T follicular helper cell (primary cell): ENCODE measurements around the gene SLCO2B1.
A peak's percentile ranks its signal among the peaks of the same experiment; 100 is the strongest.

ENCODE experiments used
- DNase-seq: peaks from one replicate; pipeline ENCODE4 v3.0.0-alpha.2; 2020; ENCODE audit warnings: low read depth

Gene SLCO2B1

DNA sequence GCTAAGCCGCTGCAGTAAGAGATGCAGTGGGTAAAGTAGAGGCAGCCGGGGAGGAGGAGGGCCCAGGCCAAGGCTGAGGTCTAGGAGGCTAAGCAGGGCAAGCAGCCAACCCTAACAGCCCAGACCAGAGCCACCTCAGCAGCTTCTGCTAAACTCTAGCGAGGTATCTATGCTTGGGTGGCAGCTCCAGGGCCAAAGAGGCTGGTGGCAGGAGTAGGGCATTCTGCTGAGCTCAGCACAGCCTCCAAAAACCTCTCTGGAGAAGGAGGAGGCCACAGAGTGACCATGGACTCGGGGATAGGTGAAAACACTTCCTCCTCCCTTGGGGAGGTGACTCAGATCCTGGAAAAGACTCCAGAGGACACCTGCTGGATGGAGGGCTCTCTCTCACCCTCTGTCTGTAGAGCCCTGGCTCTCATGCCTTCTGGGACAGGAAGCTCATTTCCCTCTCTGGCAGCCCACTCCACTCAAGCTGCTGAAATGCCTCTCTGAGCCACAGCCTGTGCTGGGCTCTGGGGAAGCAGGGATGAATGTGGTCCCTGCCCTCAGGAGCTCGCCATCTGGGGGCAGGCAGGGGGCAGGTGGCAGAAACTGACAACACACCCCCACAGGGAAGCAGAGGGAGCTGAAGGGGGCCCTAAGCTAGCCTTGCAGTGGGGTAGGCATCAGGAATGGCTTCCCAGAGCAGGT, 73.2 kb downstream of the SLCO2B1 start:
- no peak for DNase-seq

- no peak for DNase-seq
These were observed 74.9 kb downstream of the SLCO2B1 start for GRCh38 chr11:75225794-75226193.

DNA sequence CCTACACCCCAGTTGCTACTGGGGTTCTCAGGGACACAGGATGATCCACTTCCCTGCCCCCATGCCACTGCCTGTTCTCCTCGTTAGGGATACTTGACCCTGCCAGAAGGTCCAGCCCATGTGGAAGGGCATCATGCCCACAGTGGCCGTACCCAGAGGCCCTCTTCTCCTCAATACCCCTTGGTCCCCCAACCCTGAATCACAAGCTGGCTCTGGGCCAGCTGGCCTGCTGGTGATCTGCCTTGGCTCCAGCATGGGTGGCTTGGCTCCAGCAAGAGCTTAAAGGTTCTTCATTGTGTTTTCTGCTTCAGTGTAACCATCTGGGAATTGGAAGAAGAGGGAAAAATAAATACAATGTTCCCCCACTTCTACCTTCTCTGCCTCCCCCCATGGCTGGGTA, 78.6 kb downstream of the SLCO2B1 start:
- no peak for DNase-seq

GRCh38 chr11:75230621-75231020, 79.7 kb downstream of the SLCO2B1 start:
- DNase-seq = no peak

- no peak for DNase-seq
These were observed 82.9 kb downstream of the SLCO2B1 start for GRCh38 chr11:75233754-75234172.

GRCh38 chr11:75236062-75236461, 85.2 kb downstream of the SLCO2B1 start:
- no peak for DNase-seq

GRCh38 chr11:75237050-75237449, 86.1 kb downstream of the SLCO2B1 start:
- DNase-seq = no peak

DNA sequence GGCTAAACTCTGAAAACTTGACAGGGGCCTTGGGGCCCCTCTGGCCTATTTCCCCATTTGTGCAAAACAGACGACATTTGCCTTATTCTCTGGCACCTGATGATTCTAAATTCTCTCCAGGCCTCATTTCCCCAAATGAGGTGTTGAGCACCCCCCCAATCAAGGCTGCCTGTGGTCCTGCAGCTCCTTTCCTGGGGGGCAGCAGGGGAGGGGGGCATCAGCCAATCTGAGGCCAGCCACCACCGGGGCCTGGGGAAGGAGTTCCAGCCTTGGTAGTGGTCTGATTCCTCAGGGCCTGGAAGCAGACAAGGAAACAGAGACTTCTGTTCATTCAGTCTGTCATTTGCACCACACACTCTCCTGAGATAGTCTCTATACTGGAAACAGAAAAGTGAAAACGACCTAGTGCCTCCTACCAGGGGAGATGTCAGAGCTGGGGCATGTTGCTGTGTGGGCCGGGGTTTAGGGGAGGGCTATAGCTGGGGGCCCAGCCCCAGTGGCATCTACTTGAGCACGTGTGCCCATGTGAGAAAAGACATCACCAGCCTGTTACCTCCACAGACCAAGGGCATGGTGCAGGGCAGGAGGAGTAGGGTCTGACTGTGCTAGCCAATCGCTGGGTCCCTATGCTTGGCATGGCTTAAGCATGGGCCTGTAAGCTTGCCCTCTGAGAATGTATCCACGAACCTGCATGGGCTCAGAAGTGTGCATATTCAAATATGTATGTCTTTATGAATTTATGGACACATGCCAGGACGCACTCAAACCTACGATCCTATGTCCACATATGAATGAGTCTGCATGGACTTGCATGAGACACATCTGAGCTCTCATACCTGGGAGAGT, 87.9 kb downstream of the SLCO2B1 start:
- DNase-seq = no peak

- DNase-seq = no peak
These were observed 88.8 kb downstream of the SLCO2B1 start for GRCh38 chr11:75239531-75240290.

GRCh38 chr11:75240311-75241035, 89.6 kb downstream of the SLCO2B1 start, which contains the start of gene TPBGL:
Gene TPBGL, plus strand, starts transcription at chr11:75240774. Its CDS starts 276 bp downstream, at chr11:75241050.
- no peak for DNase-seq

- peak; percentile 77 for DNase-seq
These were observed 90.4 kb downstream of the SLCO2B1 start for GRCh38 chr11:75241036-75241905.

- no peak for DNase-seq
These were observed 91.2 kb downstream of the SLCO2B1 start for GRCh38 chr11:75241906-75242644.

DNA sequence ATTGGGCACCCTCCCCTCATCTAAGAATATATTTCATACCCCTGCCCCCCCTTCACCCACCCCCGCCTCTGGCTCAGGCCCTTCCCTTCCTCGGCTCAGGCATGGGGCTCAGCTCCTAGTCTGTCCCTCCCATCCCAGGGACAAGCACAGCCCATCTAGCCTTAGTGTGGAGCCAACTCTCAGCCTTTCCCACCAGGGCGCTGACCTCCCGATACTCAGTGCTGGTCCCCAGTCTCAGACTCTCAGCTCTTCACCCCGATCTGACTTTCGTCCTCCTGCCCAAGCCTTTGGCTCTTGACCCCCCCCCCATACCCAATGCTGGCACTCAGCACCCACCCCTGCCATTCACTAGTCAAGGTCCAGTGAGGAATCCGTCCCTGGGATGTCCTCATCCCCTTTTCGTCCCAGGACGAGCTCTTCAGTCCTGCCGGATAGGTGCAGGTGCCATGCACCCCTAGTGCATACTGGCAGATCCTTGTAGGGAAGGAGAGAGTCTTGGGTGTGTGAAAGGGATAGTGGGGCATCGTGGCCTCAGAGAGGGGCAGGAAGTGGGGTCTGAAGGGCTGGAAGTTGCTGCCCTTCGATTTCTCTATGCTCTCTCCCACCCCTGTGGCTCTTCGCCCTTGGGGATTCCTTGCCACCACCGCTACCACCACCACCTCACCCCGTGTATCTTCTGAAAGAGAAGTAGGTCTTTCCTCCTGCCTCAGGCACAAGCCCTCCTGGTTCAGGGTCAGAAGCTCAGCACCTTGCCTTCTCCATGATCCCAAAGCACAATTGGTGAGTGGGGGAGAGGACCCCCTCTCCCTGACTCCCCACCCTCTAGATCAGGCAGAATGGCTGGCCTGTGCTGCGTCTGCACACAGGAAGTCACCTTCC, 92.1 kb downstream of the SLCO2B1 start:
- no peak for DNase-seq

GRCh38 chr11:75244052-75244814, 93.3 kb downstream of the SLCO2B1 start:
- DNase-seq = no peak

DNA sequence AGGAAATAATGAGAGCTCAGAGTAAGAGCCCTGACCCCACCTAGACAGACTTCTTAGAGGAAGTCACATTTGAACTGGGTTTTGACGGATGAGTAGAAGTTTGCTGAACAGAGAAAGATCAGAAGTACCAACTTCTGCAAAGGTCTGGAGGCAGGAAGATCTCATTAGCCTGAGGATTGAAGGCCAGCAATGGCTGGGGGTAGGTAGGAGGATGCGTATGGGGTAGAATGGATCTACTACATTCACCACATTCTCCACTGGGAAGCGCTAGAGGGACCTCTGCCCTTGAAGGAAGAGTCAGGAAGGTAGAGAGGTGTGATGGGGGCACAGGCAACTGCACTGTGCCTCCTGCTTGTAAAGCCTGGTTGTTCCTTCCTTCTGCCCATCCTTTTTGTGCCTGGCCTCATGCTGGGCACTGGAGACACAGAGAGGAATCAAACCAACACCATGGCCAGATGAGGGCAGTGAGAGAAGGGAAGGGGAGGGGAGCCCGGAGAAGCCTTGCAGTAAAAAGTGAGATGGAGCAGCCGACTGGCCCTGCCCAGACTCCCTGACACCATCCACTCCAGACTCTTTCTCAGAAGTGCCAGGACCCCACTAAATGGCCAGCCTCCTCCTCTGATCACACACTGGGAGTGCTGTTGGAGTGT, 94.6 kb downstream of the SLCO2B1 start:
- DNase-seq = no peak

DNA sequence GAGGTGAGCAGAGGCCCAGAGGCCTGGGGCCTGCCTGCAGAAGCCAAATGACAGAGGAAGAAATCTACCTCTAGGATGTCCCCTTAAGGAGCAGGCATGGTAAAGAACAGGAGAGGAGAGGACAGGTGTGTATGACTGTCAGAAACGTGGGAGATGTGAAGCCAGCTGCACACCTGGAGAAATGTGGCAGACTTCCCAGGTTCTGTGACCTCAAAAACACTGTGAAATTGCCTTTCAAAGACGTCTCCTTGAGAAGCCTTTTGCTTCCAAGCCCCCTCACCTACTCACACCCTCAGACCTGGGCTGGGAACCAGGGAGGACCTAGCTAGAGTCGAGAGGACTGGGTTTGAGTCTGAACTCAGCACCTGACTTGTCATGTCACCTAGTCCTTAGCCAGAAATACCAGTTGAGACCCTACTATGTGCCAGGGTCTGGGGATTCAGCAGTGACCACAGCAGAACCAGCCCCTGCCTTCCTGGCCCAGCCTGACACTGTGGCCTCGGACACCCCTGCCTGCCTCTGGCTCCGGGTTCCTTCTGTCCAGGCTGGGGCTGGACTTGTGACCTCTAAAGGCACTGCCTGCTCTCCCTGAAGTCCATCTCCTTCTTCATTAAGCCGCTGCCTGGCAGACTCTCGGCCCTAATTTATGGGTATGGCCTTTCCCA, 95.2 kb downstream of the SLCO2B1 start:
- no peak for DNase-seq

DNA sequence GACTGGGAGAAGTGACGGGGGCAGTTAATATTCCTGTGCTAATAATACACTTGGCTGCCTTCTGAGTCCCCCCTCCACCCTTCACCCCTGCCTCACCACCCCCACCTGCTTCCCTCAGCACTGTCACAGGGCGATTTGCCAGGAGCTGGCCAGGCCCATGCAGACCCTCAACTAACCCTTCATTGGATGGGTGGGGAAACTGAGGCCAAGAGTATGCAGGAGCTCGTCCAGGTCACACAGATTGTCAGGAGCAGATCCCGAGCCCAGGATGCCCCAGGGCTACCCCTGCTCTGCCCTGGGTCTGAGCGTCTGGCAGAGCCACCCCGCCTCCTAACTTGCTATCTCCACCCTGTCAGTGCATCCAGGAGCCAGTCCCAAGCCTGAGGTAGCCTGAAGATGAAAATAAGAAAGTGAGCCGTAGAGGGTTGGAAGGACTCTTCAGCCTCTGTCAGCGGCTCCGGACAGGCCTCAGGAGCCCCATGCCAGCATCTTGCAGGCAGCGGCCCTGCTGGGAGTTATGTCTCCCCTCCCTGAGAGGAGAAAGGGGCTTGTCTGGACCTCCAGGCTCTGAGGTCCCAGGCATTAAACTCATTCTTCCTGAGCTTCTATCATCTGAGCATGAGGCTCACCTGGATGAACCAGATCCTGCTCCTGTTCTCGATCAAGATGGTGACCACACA, 95.9 kb downstream of the SLCO2B1 start:
- no peak for DNase-seq
